DND-41 (cell line): ENCODE data around the gene SLC35F3.

Experiments
- ATAC-seq: fragments of 200-7000 bp; cut with Tn5 transposase; 3 replicates; pipeline ENCODE4 v1.9.1; 2021; ENCODE audit warnings: low read depth; ENCODE audit not compliant: insufficient read depth
- DNase-seq: peaks from one replicate; pipeline ENCODE4 v3.0.0-alpha.2; 2020
- H2AFZ ChIP-seq: 2 replicates; pipeline ENCODE4 v1.6.0; 2012; ENCODE audit warnings: low read depth, low read length
- H3K27ac ChIP-seq: 2 replicates; pipeline ENCODE4 v1.5.1; 2012; ENCODE audit warnings: low read length, inconsistent platforms
- H3K27me3 ChIP-seq: fragments of 200-600 bp; sonication (generic); 2 replicates; pipeline ENCODE4 v1.6.0; 2012; ENCODE audit warnings: low read length, mild to moderate bottlenecking, inconsistent platforms; ENCODE audit not compliant: insufficient read depth, poor library complexity
- H3K36me3 ChIP-seq: 2 replicates; pipeline ENCODE4 v1.5.1; 2012; ENCODE audit warnings: low read length, inconsistent platforms; ENCODE audit not compliant: insufficient read depth
- H3K4me1 ChIP-seq: 2 replicates; pipeline ENCODE4 v1.5.1; 2012; ENCODE audit warnings: mild to moderate bottlenecking, low read length; ENCODE audit not compliant: insufficient read depth
- H3K4me2 ChIP-seq: 2 replicates; pipeline ENCODE4 v1.6.0; 2012; ENCODE audit warnings: mild to moderate bottlenecking, moderate library complexity, low read length, inconsistent platforms; ENCODE audit not compliant: insufficient read depth
- H3K4me3 ChIP-seq, 2 experiments: fragments of 200-600 bp in 1 of 2; shearing (Covaris generic) in 1 of 2; 2 replicates each; pipeline ENCODE4 v1.5.1; 2012 to 2016; ENCODE audit warnings: inconsistent platforms in 2 of 2, low read length in 2 of 2, mild to moderate bottlenecking in 2 of 2, low read depth in 1 of 2, moderate library complexity in 1 of 2
- H3K79me2 ChIP-seq: 2 replicates; pipeline ENCODE4 v1.6.0; 2012; ENCODE audit warnings: low read length, inconsistent platforms; ENCODE audit not compliant: insufficient read depth
- H3K9ac ChIP-seq: 2 replicates; pipeline ENCODE4 v1.6.0; 2012; ENCODE audit warnings: low read depth, mild to moderate bottlenecking, inconsistent platforms, low read length, moderate library complexity
- H3K9me3 ChIP-seq: 2 replicates; pipeline ENCODE4 v1.5.1; 2012; ENCODE audit warnings: low read length, moderate library complexity, mild to moderate bottlenecking, inconsistent platforms; ENCODE audit not compliant: insufficient read depth, severe bottlenecking
- H4K20me1 ChIP-seq: 2 replicates; pipeline ENCODE4 v1.6.0; 2012; ENCODE audit warnings: low read length; ENCODE audit not compliant: insufficient read depth
- CTCF ChIP-seq: IDR thresholded peaks from 2 replicates; pipeline ENCODE4 v1.5.1; 2012; ENCODE audit warnings: borderline replicate concordance, low read length, moderate library complexity, mild to moderate bottlenecking; ENCODE audit not compliant: poor library complexity, severe bottlenecking; ENCODE audit errors: extremely low read depth
- EZH2 ChIP-seq: IDR thresholded peaks from 3 replicates; pipeline ENCODE4 v1.6.1; 2012; ENCODE audit warnings: borderline replicate concordance, low read depth, mild to moderate bottlenecking, moderate library complexity, low read length, inconsistent platforms; ENCODE audit not compliant: severe bottlenecking

The SLC35F3 gene

GRCh38 chr1:233904633-233905415 lies at the start of gene SLC35F3:
Gene SLC35F3 (plus strand): TSS chr1:233904676.
- no peaks in the 10 kb centered on the region for H3K36me3 ChIP-seq
- H4K20me1 ChIP-seq, result no peaks in the 10 kb centered on the region
- no peak within 1 kb of the TSS for H2AFZ ChIP-seq
- no peak within 1 kb of the TSS for H3K4me2 ChIP-seq
- H3K9me3 ChIP-seq, result no peaks in the 10 kb centered on the region
- TF ChIP-seq CTCF (no peak), EZH2 (no peak)
- H3K27ac ChIP-seq, result no peak within 1 kb of the TSS
- H3K79me2 ChIP-seq, result no peaks in the 10 kb centered on the region
- H3K4me1 ChIP-seq, result no peaks in the 10 kb centered on the region
- no peak within 1 kb of the TSS for H3K9ac ChIP-seq
- ATAC-seq (no peak), DNase-seq (no peak)
- H3K4me3 ChIP-seq, result no peak within 1 kb of the TSS
- no peaks in the 10 kb centered on the region for H3K27me3 ChIP-seq

GRCh38 chr1:233859446-233859845 lies 45.0 kb upstream of the SLC35F3 start:
- Histone ChIP-seq H3K27ac (no peak overlapping the region), H3K9ac (no peak overlapping the region), H3K4me1 (no peaks in the 10 kb centered on the region), H4K20me1 (no peaks in the 10 kb centered on the region), H3K4me3 (no peak overlapping the region), H3K79me2 (no peaks in the 10 kb centered on the region), H3K4me2 (no peak overlapping the region), H2AFZ (no peak overlapping the region), H3K36me3 (no peaks in the 10 kb centered on the region), H3K27me3 (peaks cover 13% of the 10 kb centered on the region), H3K9me3 (no peaks in the 10 kb centered on the region)
- DNase-seq (no peak), ATAC-seq (no peak)
- TF ChIP-seq CTCF (no peak), EZH2 (no peak)

GRCh38 chr1:233863901-233864545 lies 40.5 kb upstream of the SLC35F3 start:
- no peaks in the 10 kb centered on the region for H3K79me2 ChIP-seq
- H2AFZ ChIP-seq, result no peak overlapping the region
- H3K4me3 ChIP-seq, result no peak overlapping the region
- ATAC-seq (no peak), DNase-seq (no peak)
- H3K27me3 ChIP-seq, result peaks cover 4% of the 10 kb centered on the region
- TF ChIP-seq CTCF, result no peak
- H4K20me1 ChIP-seq, result no peaks in the 10 kb centered on the region
- no peaks in the 10 kb centered on the region for H3K4me1 ChIP-seq
- no peak overlapping the region for H3K9ac ChIP-seq
- H3K27ac ChIP-seq, result no peak overlapping the region
- peaks cover 13% of the 10 kb centered on the region for H3K9me3 ChIP-seq
- H3K36me3 ChIP-seq, result no peaks in the 10 kb centered on the region
- no peak overlapping the region for H3K4me2 ChIP-seq
